Lower leg skin (tissue), 4 donors: Measurements from ENCODE around the gene SUMO3. TPM values are rescaled to one million over a fixed set of nuclear protein-coding genes. Genes with fewer than 3 reads are reported as not detected.

Experiments used
- DNase-seq, 2 donors: peaks; one replicate each; pipeline ENCODE4 v3.0.0-alpha.2; 2019; ENCODE audit warnings: low spot score in 2 of 2
- H3K4me3 ChIP-seq: fragments of 200-600 bp; sonication (generic); 2 replicates; pipeline ENCODE4 v1.5.1; 2017; ENCODE audit warnings: mild to moderate bottlenecking, low read depth; ENCODE audit not compliant: poor library complexity, severe bottlenecking
- POLR2A ChIP-seq, 2 donors: fragments of 450-650 bp; IDR thresholded peaks; one replicate each; pipeline ENCODE4 v1.6.1; 2016 to 2017; ENCODE audit warnings: antibody characterized with exemption in 2 of 2, mild to moderate bottlenecking in 1 of 2, moderate library complexity in 1 of 2
- WGBS, 2 donors: methylation state at CpG; one replicate each; pipeline ENCODE4 v1.1.5; 2018; 5-methylcytosine and 5-hydroxymethylcytosine counted together
- intact Hi-C: fragments of 100-400 bp; cut with DNase I; formaldehyde crosslinking; loops from one replicate; pipeline ENCODE4 v1.15.0; 2023; ENCODE audit warnings: low total_unique reads
- total RNA-seq, 4 donors: library from RNA; depleted of rRNA; stranded (reverse); fragments of >200 nt; gene quantifications; one replicate each; pipeline ENCODE4 v1.1.0, GENCODE V29; 2016
- TF ChIP-seq, protein P1 (sequence below), 3 donors: fragments of 450-650 bp; IDR thresholded peaks; one replicate each; pipeline ENCODE4 v1.5.1; 2016; ENCODE audit warnings: antibody characterized with exemption in 3 of 3, mild to moderate bottlenecking in 3 of 3, moderate library complexity in 2 of 3

Gene SUMO3
- total RNA-seq, 4 donors from 2014 or later = 35.6 to 52.6 (median 42.5) TPM

- intact Hi-C loops = no loop called here
- no peak for DNase-seq
- H3K4me3 ChIP-seq = no peak overlapping the region
- no peak for TF ChIP-seq POLR2A (IDR thresholded peaks at IDR 0.05)
- TF ChIP-seq, protein P1, sequence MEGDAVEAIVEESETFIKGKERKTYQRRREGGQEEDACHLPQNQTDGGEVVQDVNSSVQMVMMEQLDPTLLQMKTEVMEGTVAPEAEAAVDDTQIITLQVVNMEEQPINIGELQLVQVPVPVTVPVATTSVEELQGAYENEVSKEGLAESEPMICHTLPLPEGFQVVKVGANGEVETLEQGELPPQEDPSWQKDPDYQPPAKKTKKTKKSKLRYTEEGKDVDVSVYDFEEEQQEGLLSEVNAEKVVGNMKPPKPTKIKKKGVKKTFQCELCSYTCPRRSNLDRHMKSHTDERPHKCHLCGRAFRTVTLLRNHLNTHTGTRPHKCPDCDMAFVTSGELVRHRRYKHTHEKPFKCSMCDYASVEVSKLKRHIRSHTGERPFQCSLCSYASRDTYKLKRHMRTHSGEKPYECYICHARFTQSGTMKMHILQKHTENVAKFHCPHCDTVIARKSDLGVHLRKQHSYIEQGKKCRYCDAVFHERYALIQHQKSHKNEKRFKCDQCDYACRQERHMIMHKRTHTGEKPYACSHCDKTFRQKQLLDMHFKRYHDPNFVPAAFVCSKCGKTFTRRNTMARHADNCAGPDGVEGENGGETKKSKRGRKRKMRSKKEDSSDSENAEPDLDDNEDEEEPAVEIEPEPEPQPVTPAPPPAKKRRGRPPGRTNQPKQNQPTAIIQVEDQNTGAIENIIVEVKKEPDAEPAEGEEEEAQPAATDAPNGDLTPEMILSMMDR (IDR thresholded peaks at IDR 0.05) = no peak
- WGBS, 2 donors = 93 to 94% methylated on average over 2 of the region's 2 CpGs
These were observed 20.1 kb downstream of the SUMO3 start for GRCh38 chr21:44797775-44798174.

- TF ChIP-seq, protein P1 (IDR thresholded peaks at IDR 0.05) = no peak
- TF ChIP-seq POLR2A (IDR thresholded peaks at IDR 0.05) = no peak
- intact Hi-C loops = no loop called here
- WGBS, 2 donors = 91% methylated on average over 11 of the region's 11 CpGs
- no peak for DNase-seq
- H3K4me3 ChIP-seq = no peak overlapping the region
These were observed 22.5 kb downstream of the SUMO3 start for GRCh38 chr21:44795342-44795741.

- intact Hi-C loops = loop anchor here (5.0 kb wide), 1 partner anchor 281 kb away; no protein-coding TSS in a partner anchor
- H3K4me3 ChIP-seq = no peak overlapping the region
- TF ChIP-seq POLR2A (IDR thresholded peaks at IDR 0.05) = no peak
- TF ChIP-seq, protein P1 (IDR thresholded peaks at IDR 0.05) = no peak
- WGBS, 2 donors = 21 to 31% methylated on average over 4 of the region's 4 CpGs
- DNase-seq = no peak
These were observed 24.1 kb downstream of the SUMO3 start for GRCh38 chr21:44793592-44794374.

DNA sequence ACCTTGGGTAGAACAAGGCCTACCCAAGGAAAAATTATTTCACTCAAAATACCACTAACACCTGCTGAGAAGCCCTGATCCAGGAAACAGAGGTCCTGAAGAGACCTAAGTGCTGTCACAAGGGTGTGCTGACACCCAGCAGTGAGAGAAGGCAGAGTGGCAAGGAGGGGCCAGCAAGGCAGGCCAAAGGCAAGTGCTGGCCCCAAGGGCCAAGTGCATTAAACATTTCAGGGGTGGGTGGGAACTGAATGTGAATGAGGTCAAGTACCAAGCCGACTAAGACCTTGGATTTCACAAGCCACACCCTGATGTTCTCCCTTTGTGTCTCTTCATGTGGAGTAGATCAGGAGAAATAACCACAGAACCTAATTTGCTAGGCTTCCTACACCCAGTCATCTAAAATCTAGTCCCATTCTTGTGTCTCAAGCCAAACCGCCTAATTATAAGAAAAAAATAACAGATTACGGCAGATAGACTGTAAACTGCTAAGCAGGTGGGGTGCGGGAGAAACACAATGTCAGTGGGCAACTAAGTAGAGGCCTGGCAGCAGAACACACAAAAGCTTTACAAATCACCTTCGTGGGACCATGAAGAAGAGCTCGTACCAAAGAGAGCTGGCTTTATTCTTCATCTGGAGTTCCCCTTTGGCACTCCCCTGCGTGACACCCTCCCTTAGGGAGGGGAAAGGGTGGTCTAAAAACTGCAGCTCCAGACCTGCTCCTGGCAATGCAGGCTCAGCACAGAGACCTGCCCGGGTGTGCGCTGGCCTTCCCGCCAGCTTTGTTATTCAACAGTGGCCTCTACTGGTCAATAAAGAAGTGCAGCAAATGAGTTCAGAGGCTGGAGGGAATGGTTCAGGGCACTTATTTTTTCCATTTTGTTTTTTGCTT, 24.9 kb downstream of the SUMO3 start:
- intact Hi-C loops = loop anchor here (5.0 kb wide), 1 partner anchor 281 kb away; no protein-coding TSS in a partner anchor
- H3K4me3 ChIP-seq = no peak overlapping the region
- WGBS, 2 donors = 9 to 12% methylated on average over 10 of the region's 10 CpGs
- no peak for DNase-seq
- TF ChIP-seq POLR2A (IDR thresholded peaks at IDR 0.05) = no peak
- TF ChIP-seq, protein P1 (IDR thresholded peaks at IDR 0.05) = peak in 1 of 3 donors; percentile 45

DNA sequence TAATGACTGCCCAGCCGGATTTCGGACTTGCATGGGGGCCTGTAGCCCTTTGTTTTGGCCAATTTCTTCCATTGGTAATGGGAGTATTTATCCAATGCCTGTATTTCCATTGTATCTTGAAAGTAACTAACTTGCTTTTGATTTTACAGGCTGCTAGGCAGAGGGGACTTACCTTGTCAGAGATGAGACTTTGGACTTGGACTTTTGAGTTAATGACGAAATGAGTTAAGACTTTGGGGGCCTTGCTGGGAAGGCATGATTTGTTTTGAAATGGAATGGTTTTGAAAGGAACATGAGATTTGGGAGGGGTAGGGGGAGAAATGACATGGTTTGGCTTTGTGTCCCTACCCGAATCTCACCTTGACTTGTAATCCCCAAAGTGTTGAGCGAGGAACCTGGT, 25.9 kb downstream of the SUMO3 start:
- TF ChIP-seq POLR2A (IDR thresholded peaks at IDR 0.05) = no peak
- TF ChIP-seq, protein P1 (IDR thresholded peaks at IDR 0.05) = no peak
- no peak for DNase-seq
- intact Hi-C loops = loop anchor here (5.0 kb wide), 1 partner anchor 280 kb away; no protein-coding TSS in a partner anchor
- 96% methylated on average over 5 of the region's 5 CpGs for WGBS, 2 donors
- no peak overlapping the region for H3K4me3 ChIP-seq
